ENCODE data around the gene CAMK2A. TPM values are rescaled to one million over a fixed set of nuclear protein-coding genes. Genes with fewer than 3 reads are reported as not detected.

The CAMK2A gene
- total RNA-seq, 3 donors from 2014 or later (not counting 1 experiment from before 2014, with no cell fraction given), result 0.38 TPM; not detected in 2

GRCh38 chr5:150315245-150315644, 25.7 kb upstream of the CAMK2A start:
- Histone ChIP-seq H3K4me1 (ENCODE audit: control insufficient read depth, insufficient read depth, low read length) (no peaks in the 10 kb centered on the region), H3K4me3 (ENCODE audit: low read length) (no peak overlapping the region), H3K27me3 (ENCODE audit: control insufficient read depth, insufficient read depth, low read length) (no peaks in the 10 kb centered on the region), H3K27ac (ENCODE audit: low read length) (no peak overlapping the region), H3K9me3 (ENCODE audit: control insufficient read depth, insufficient read depth, low read length) (no peaks in the 10 kb centered on the region), H3K36me3 (ENCODE audit: control insufficient read depth, insufficient read depth, low read length) (no peaks in the 10 kb centered on the region)
- Mint-ChIP-seq H3K9me3 (no peaks in the 10 kb centered on the region), H3K27me3 (ENCODE audit: low read depth in 2 of 2) (peaks cover 0 to 4% of the 10 kb centered on the region in 2 donors), H3K4me3 (no peak overlapping the region), H3K4me1 (no peaks in the 10 kb centered on the region), H3K27ac (no peak overlapping the region), H3K36me3 (no peaks in the 10 kb centered on the region)
- no peak for TF ChIP-seq CTCF (IDR thresholded peaks at IDR 0.05)
- ATAC-seq (no peak), DNase-seq (no peak)
- 92% methylated on average over 3 of the region's 4 CpGs for WGBS (ENCODE audit: insufficient coverage)
- intact Hi-C loops (cut with micrococcal nuclease), result no loop called here

GRCh38 chr5:150313921-150314716, 24.5 kb upstream of the CAMK2A start:
- Histone ChIP-seq H3K36me3 (ENCODE audit: control insufficient read depth, insufficient read depth, low read length) (no peaks in the 10 kb centered on the region), H3K9me3 (ENCODE audit: control insufficient read depth, insufficient read depth, low read length) (no peaks in the 10 kb centered on the region), H3K27me3 (ENCODE audit: control insufficient read depth, insufficient read depth, low read length) (no peaks in the 10 kb centered on the region), H3K4me3 (ENCODE audit: low read length) (no peak overlapping the region), H3K4me1 (ENCODE audit: control insufficient read depth, insufficient read depth, low read length) (no peaks in the 10 kb centered on the region), H3K27ac (ENCODE audit: low read length) (no peak overlapping the region)
- TF ChIP-seq CTCF (IDR thresholded peaks at IDR 0.05), result no peak
- Mint-ChIP-seq H3K36me3 (no peaks in the 10 kb centered on the region), H3K27me3 (ENCODE audit: low read depth in 2 of 2) (peaks cover 0 to 8% of the 10 kb centered on the region in 2 donors), H3K4me3 (no peak overlapping the region), H3K27ac (no peak overlapping the region), H3K4me1 (no peaks in the 10 kb centered on the region), H3K9me3 (no peaks in the 10 kb centered on the region)
- DNase-seq (no peak), ATAC-seq (no peak)
- 85% methylated on average over 6 of the region's 6 CpGs for WGBS (ENCODE audit: insufficient coverage)
- intact Hi-C loops (cut with micrococcal nuclease), result no loop called here

- H3K27ac ChIP-seq (ENCODE audit: low read length), result no peak overlapping the region
- intact Hi-C loops (cut with micrococcal nuclease), result no loop called here
- TF ChIP-seq CTCF (IDR thresholded peaks at IDR 0.05), result no peak
- no peaks in the 10 kb centered on the region for H3K9me3 ChIP-seq (ENCODE audit: control insufficient read depth, insufficient read depth, low read length)
- ATAC-seq, result no peak
- no peaks in the 10 kb centered on the region for H3K4me1 ChIP-seq (ENCODE audit: control insufficient read depth, insufficient read depth, low read length)
- no peaks in the 10 kb centered on the region for H3K9me3 Mint-ChIP-seq
- no peak overlapping the region for H3K4me3 Mint-ChIP-seq
- H3K27ac Mint-ChIP-seq, result no peak overlapping the region
- H3K27me3 Mint-ChIP-seq (ENCODE audit: low read depth in 2 of 2), result peaks cover 0 to 8% of the 10 kb centered on the region in 2 donors
- H3K4me1 Mint-ChIP-seq, result no peaks in the 10 kb centered on the region
- H3K4me3 ChIP-seq (ENCODE audit: low read length), result no peak overlapping the region
- no peaks in the 10 kb centered on the region for H3K36me3 Mint-ChIP-seq
- H3K36me3 ChIP-seq (ENCODE audit: control insufficient read depth, insufficient read depth, low read length), result no peaks in the 10 kb centered on the region
- H3K27me3 ChIP-seq (ENCODE audit: control insufficient read depth, insufficient read depth, low read length), result no peaks in the 10 kb centered on the region
- WGBS (ENCODE audit: insufficient coverage), result 79% methylated on average over 5 of the region's 6 CpGs
- DNase-seq, result no peak
These were observed 23.9 kb upstream of the CAMK2A start for GRCh38 chr5:150313501-150313900.

GRCh38 chr5:150312518-150312917, 22.9 kb upstream of the CAMK2A start:
- ATAC-seq, result no peak
- intact Hi-C loops (cut with micrococcal nuclease), result no loop called here
- Mint-ChIP-seq H3K4me3 (no peak overlapping the region), H3K27me3 (ENCODE audit: low read depth in 2 of 2) (peaks cover 0 to 8% of the 10 kb centered on the region in 2 donors), H3K36me3 (no peaks in the 10 kb centered on the region), H3K9me3 (no peaks in the 10 kb centered on the region), H3K27ac (no peak overlapping the region), H3K4me1 (no peaks in the 10 kb centered on the region)
- no peaks in the 10 kb centered on the region for H3K36me3 ChIP-seq (ENCODE audit: control insufficient read depth, insufficient read depth, low read length)
- no peaks in the 10 kb centered on the region for H3K4me1 ChIP-seq (ENCODE audit: control insufficient read depth, insufficient read depth, low read length)
- no peaks in the 10 kb centered on the region for H3K9me3 ChIP-seq (ENCODE audit: control insufficient read depth, insufficient read depth, low read length)
- WGBS (ENCODE audit: insufficient coverage), result 89% methylated on average over 6 of the region's 6 CpGs
- no peak for TF ChIP-seq CTCF (IDR thresholded peaks at IDR 0.05)
- no peaks in the 10 kb centered on the region for H3K27me3 ChIP-seq (ENCODE audit: control insufficient read depth, insufficient read depth, low read length)
- no peak for DNase-seq
- H3K4me3 ChIP-seq (ENCODE audit: low read length), result no peak overlapping the region
- H3K27ac ChIP-seq (ENCODE audit: low read length), result no peak overlapping the region
